ENCODE data around the gene POLH.

- TF ChIP-seq POLR2A (IDR thresholded peaks at IDR 0.05) (no peak), CTCF (IDR thresholded peaks at IDR 0.05) (no peak)
Measured at GRCh38 chr6:43547222-43547621, 28.8 kb upstream of the POLH start.
